GM21737 (cell line): ENCODE measurements around the gene SAMD4B.

Experiments
- ATAC-seq: cut with Tn5 transposase; IDR thresholded peaks from one replicate; pipeline ENCODE4 v1.9.1; 2021; ENCODE audit warnings: mild to moderate bottlenecking, moderate library complexity; ENCODE audit not compliant: unreplicated experiment

SAMD4B gene

GRCh38 chr19:39389631-39390414 is 47.6 kb downstream of the SAMD4B start:
- no peak for ATAC-seq

- no peak for ATAC-seq
Observed at GRCh38 chr19:39390451-39390750, 48.2 kb downstream of the SAMD4B start.

- ATAC-seq: peak; percentile 89
Observed at GRCh38 chr19:39390751-39391437, 48.7 kb downstream of the SAMD4B start, which contains the start of the genes MED29 and PAF1. TSS of gene MED29 (plus strand) at chr19:39391378. CDS start at chr19:39391423, 45 bp downstream. TSS of gene PAF1 (minus strand) at chr19:39391106. CDS start at chr19:39390864, 242 bp downstream.

GRCh38 chr19:39397360-39398296 is 55.4 kb downstream of the SAMD4B start:
- peak; percentile 35 for ATAC-seq

- no peak for ATAC-seq
Observed at GRCh38 chr19:39398297-39398864, 56.2 kb downstream of the SAMD4B start.

GRCh38 chr19:39399668-39400050 is 57.4 kb downstream of the SAMD4B start:
- no peak for ATAC-seq

GRCh38 chr19:39400061-39400460 is 57.8 kb downstream of the SAMD4B start:
- ATAC-seq: no peak

GRCh38 chr19:39401070-39401548 is 58.9 kb downstream of the SAMD4B start:
- ATAC-seq: no peak

- peak; percentile 19 for ATAC-seq
Observed at GRCh38 chr19:39401549-39402345, 59.5 kb downstream of the SAMD4B start.

- ATAC-seq: peak; percentile 18
Observed at GRCh38 chr19:39402346-39403300, 60.4 kb downstream of the SAMD4B start.

GRCh38 chr19:39403331-39404312 is 61.4 kb downstream of the SAMD4B start:
- no peak for ATAC-seq

- ATAC-seq: no peak
Observed at GRCh38 chr19:39405261-39405957, 63.2 kb downstream of the SAMD4B start.

- no peak for ATAC-seq
Observed at GRCh38 chr19:39405958-39406655, 63.9 kb downstream of the SAMD4B start.

GRCh38 chr19:39406656-39407409 is 64.6 kb downstream of the SAMD4B start, which contains the start of gene ZFP36:
TSS of gene ZFP36 (plus strand) at chr19:39406847. CDS start at chr19:39406905, 58 bp downstream.
- peak; percentile 11 for ATAC-seq

- ATAC-seq: no peak
Observed at GRCh38 chr19:39407410-39407659, 65.1 kb downstream of the SAMD4B start.
